Nephron (organoid): ENCODE measurements around the gene NHLRC1.

Experiments used
- H3K27ac Mint-ChIP-seq, 3 experiments: 2 replicates each; pipeline ENCODE4 v1.8.0; 2020; ENCODE audit warnings: mixed read lengths in 3 of 3, mild to moderate bottlenecking in 2 of 3, moderate library complexity in 1 of 3
- H3K27me3 Mint-ChIP-seq: 2 replicates; pipeline ENCODE4 v1.8.0; 2021; ENCODE audit warnings: low read depth, mild to moderate bottlenecking, moderate library complexity, mixed read lengths
- H3K36me3 Mint-ChIP-seq: 2 replicates; pipeline ENCODE4 v1.8.0; 2020; ENCODE audit warnings: low read depth, mixed read lengths
- H3K4me1 Mint-ChIP-seq: 2 replicates; pipeline ENCODE4 v1.8.0; 2020; ENCODE audit warnings: mixed read lengths
- H3K4me3 Mint-ChIP-seq, 3 experiments: 2 replicates each; pipeline ENCODE4 v1.8.0; 2020; ENCODE audit warnings: mild to moderate bottlenecking in 3 of 3, mixed read lengths in 3 of 3, moderate library complexity in 2 of 3
- H3K9me3 Mint-ChIP-seq: 2 replicates; pipeline ENCODE4 v1.8.0; 2020; ENCODE audit warnings: mixed read lengths
- TF ChIP-seq, protein P1 (sequence below), 3 experiments: fragments of 200-600 bp; sonication (generic); IDR thresholded peaks; one replicate each; pipeline ENCODE4 v1.5.0; 2021; ENCODE audit warnings: antibody characterized with exemption in 3 of 3; ENCODE audit not compliant: unreplicated experiment in 3 of 3

Gene NHLRC1

DNA sequence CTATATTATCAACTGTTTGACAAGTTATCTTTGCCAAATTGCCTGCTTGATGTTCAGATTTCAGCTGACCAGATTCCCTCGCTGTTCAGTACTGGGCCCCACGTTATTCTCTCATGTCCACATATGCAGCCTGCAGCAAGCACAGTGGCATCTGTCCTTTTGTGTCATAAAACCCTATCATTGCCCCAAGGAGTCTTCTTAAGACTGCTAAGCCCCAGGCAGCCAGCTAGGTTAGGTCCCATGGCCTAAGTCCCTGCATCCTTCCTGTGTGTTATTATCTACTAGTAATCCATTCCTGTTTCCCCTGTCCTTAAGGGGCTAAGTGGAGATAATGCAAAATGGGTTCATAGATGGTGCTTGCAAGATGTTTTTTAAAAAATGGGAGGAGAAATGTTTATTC lies 39.9 kb upstream of the NHLRC1 start:
- H3K36me3 Mint-ChIP-seq = peaks cover 41% of the 10 kb centered on the region
- no peaks in the 10 kb centered on the region for H3K9me3 Mint-ChIP-seq
- H3K27me3 Mint-ChIP-seq = no peaks in the 10 kb centered on the region
- no peak overlapping the region for H3K4me3 Mint-ChIP-seq
- TF ChIP-seq, protein P1, sequence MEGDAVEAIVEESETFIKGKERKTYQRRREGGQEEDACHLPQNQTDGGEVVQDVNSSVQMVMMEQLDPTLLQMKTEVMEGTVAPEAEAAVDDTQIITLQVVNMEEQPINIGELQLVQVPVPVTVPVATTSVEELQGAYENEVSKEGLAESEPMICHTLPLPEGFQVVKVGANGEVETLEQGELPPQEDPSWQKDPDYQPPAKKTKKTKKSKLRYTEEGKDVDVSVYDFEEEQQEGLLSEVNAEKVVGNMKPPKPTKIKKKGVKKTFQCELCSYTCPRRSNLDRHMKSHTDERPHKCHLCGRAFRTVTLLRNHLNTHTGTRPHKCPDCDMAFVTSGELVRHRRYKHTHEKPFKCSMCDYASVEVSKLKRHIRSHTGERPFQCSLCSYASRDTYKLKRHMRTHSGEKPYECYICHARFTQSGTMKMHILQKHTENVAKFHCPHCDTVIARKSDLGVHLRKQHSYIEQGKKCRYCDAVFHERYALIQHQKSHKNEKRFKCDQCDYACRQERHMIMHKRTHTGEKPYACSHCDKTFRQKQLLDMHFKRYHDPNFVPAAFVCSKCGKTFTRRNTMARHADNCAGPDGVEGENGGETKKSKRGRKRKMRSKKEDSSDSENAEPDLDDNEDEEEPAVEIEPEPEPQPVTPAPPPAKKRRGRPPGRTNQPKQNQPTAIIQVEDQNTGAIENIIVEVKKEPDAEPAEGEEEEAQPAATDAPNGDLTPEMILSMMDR (IDR thresholded peaks at IDR 0.05; ENCODE audit: unreplicated experiment in 3 of 3) = no peak
- H3K27ac Mint-ChIP-seq = no peak overlapping the region
- H3K4me1 Mint-ChIP-seq = peaks cover 5% of the 10 kb centered on the region

DNA sequence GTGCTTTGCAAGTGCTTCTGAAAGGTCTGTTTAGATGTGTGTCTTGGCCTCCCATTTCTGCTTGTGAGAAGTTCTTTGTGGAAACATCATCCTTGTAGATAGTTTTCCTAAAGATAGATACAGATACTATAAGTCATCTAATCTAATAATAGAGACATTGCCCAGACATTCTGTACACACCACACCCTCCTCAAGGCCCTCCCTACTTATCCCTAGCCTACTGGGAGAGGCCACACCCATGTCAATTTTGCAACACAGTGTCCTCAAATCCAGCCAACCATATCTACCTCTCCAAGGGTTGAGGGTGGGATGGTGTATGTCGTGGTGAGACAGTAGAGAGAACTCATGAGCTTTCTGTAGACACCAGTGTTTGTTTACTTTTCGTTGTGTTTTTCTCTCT lies 39.0 kb upstream of the NHLRC1 start:
- Mint-ChIP-seq H3K27ac (peak overlapping the region in 1 of 3 experiments; percentile 32), H3K27me3 (no peaks in the 10 kb centered on the region), H3K36me3 (peaks cover 41% of the 10 kb centered on the region), H3K4me3 (no peak overlapping the region), H3K4me1 (peaks cover 5% of the 10 kb centered on the region), H3K9me3 (no peaks in the 10 kb centered on the region)
- TF ChIP-seq, protein P1 (IDR thresholded peaks at IDR 0.05; ENCODE audit: unreplicated experiment in 3 of 3) = no peak

DNA sequence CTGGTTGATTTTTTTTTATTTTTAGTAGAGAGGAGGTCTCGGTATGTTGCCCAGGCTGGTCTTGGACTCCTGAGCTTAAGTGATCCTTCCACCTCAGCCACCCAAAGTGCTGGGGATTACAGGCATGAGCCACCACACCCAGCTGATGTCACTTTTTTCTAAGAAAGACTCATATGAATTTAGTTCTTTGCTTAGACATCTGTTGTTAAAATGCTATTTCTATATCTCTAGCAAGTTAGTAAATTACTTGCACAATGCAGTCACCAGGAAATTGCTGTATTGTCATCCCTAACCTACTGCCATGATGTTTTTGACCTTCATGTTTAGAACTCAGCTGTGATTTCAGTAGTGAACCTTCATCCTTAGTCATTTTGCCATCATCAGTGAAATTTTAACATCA lies 38.4 kb upstream of the NHLRC1 start:
- H3K36me3 Mint-ChIP-seq = peaks cover 41% of the 10 kb centered on the region
- H3K9me3 Mint-ChIP-seq = no peaks in the 10 kb centered on the region
- H3K4me3 Mint-ChIP-seq = no peak overlapping the region
- TF ChIP-seq, protein P1 (IDR thresholded peaks at IDR 0.05; ENCODE audit: unreplicated experiment in 3 of 3) = no peak
- H3K27ac Mint-ChIP-seq = no peak overlapping the region
- H3K27me3 Mint-ChIP-seq = no peaks in the 10 kb centered on the region
- peaks cover 5% of the 10 kb centered on the region for H3K4me1 Mint-ChIP-seq

DNA sequence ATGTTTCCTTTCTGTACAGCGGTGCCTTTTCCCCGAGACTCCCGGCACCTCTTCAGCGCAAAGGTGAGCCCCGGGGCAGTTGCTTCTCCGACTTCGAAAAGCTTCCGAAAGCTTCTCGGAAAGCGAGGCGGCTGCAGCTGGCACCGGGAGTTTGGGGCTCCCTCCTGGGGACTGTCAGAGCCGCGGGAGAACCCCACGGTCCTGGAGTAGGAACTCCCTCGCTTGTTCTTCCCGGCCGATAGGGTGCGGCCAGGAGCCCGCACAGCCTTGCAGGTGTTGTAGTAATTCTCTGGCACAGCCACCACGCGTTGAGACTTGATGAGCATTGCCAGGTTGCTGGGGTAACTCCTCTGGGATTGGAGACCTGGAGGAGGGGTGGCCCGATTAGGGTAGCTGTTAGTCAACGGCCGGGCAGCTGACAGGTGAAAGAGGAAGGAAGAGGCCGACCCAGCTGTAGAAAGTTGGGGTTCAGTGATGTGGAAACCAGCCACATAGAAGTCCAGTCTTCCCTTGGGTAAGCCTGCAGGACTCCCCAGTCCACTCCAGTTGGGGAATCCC lies 33.5 kb upstream of the NHLRC1 start:
- TF ChIP-seq, protein P1 (IDR thresholded peaks at IDR 0.05; ENCODE audit: unreplicated experiment in 3 of 3) = no peak
- Mint-ChIP-seq H3K27me3 (peaks cover 3% of the 10 kb centered on the region), H3K4me3 (peak overlapping the region; percentile 97 to 99 (median 98)), H3K4me1 (peaks cover 13% of the 10 kb centered on the region), H3K9me3 (no peaks in the 10 kb centered on the region), H3K36me3 (peaks cover 12% of the 10 kb centered on the region), H3K27ac (peak overlapping the region in 2 of 3 experiments; percentile 51 to 80)

DNA sequence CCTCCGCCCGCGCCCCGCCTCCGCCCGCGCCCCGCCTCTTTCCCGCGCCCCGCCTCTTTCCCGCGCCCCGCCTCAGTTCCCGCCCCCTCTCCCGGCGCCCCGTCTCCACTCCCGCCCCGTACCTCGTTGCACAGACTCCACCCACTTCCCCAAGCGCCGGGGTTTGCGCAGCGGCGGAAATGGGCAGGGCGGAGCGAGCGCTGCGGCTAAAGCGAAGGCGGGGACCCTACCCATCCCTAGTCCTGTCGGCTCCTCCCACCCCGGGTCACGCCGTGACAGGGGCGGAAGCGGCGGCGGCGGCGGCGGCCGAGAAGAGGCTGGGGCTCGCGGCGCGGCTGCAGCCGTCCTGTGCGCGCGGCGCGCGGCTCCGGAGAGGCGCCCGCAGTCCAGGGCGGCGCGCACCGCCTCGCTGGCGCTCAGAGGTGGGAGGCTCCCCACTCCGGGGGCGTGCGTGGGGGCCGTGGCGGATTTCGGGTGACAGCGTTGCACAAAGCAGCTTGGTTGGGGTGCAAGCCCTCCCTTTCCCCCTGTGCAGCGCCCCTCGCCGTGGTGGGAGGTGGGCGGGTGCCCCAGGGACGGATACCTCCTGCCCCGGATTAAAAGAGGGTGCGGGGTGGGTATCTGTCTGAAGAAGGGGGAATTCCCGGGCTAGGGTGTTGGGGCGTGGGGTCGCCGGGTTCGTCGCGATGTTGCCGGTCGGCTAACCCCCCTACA lies 32.8 kb upstream of the NHLRC1 start, which contains the start of gene KDM1B:
Gene KDM1B (plus strand): TSS at position 273 of the 714 bp plus-strand sequence. CDS start 4,474 bp downstream, outside the sequence.
- TF ChIP-seq, protein P1 (IDR thresholded peaks at IDR 0.05; ENCODE audit: unreplicated experiment in 3 of 3) = no peak
- H3K36me3 Mint-ChIP-seq = peaks cover 13% of the 10 kb centered on the region
- peaks cover 13% of the 10 kb centered on the region for H3K4me1 Mint-ChIP-seq
- H3K4me3 Mint-ChIP-seq = peak within 1 kb of the TSS; percentile 97 to 99 (median 98)
- peak within 1 kb of the TSS; percentile 58 to 97 (median 94) for H3K27ac Mint-ChIP-seq
- no peaks in the 10 kb centered on the region for H3K9me3 Mint-ChIP-seq
- H3K27me3 Mint-ChIP-seq = peaks cover 4% of the 10 kb centered on the region
